ENCODE data around the gene TERB1. TPM values are rescaled to one million over a fixed set of nuclear protein-coding genes. Genes with fewer than 3 reads are reported as not detected.

TERB1 gene
- total and polyA plus RNA-seq, 2 donors (not counting 3 experiments of a cell fraction or from before 2014, with no cell fraction given), result not detected

DNA sequence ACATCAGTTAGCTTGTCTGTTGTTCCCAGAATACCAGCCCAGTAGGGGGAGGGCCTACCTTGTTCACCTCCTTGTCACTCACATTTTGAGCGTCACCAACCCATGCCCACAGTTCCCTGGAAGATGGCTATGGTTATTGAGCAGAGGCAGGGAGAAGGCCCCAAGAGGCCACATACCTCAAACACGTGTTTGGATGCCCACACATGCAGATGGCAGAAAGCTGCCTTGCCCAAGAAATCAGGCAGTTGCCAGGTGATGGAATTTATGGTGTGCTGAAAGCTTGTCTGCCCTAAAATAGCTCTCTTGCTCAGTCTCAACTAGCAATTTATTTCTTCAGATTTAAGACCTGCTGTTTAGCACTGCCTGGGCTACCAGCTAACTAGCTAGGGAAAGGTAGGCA is 88.3 kb downstream of the TERB1 start:
- ChIA-PET POLR2A (no interaction called here), CTCF (interaction anchor here (1.0 to 1.4 kb wide), 5 partner anchors 51 to 155 kb away, joined by 3 to 7 read pairs (median 3); partner anchors contain the start of gene NAE1)
- no peaks in the 10 kb centered on the region for H3K4me1 ChIP-seq (ENCODE audit: control insufficient read depth, extremely low read depth, insufficient read depth, low read length)
- intact Hi-C loops (cut with micrococcal nuclease), result no loop called here
- no peak overlapping the region for H3K9ac ChIP-seq (replicated peaks; ENCODE audit: extremely low read depth, insufficient read depth, low read length)
- H3K27me3 ChIP-seq (ENCODE audit: control insufficient read depth in 2 of 2, insufficient read depth in 2 of 2, low read length in 2 of 2), result peaks cover 0 to 2% of the 10 kb centered on the region in 2 experiments
- no peak overlapping the region for H2AFZ ChIP-seq (ENCODE audit: low read depth, low read length)
- no peaks in the 10 kb centered on the region for H3K36me3 ChIP-seq (ENCODE audit: control insufficient read depth in 2 of 2, extremely low read depth in 1 of 2, insufficient read depth in 2 of 2, low read length in 2 of 2)
- no peaks in the 10 kb centered on the region for H4K20me1 ChIP-seq (replicated peaks; ENCODE audit: control insufficient read depth, extremely low read depth, insufficient read depth, low read length)
- dilution Hi-C loops (cut with MboI; ENCODE audit: extremely low pct_ligation_motif_present, low sequenced_read_pairs), result no loop called here
- DNase-seq (ENCODE audit: low read depth, low spot score) (no peak), FAIRE-seq (no peak)
- no TSS peak for BruUV-seq (replicated peaks)
- no peak overlapping the region for H3K27ac ChIP-seq (ENCODE audit: insufficient read depth, low read depth, low read length)
- TF ChIP-seq POLR2A (IDR thresholded peaks at IDR 0.05; ENCODE audit: low read depth, low read length), result no peak
- no peak for TF ChIP-seq GATA2 (IDR thresholded peaks at IDR 0.05; ENCODE audit: insufficient read depth, insufficient read length, low read depth, low read length)
- TF ChIP-seq, protein P1, sequence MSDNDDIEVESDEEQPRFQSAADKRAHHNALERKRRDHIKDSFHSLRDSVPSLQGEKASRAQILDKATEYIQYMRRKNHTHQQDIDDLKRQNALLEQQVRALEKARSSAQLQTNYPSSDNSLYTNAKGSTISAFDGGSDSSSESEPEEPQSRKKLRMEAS (IDR thresholded peaks at IDR 0.05; ENCODE audit: insufficient read depth, insufficient read length), result no peak
- TF ChIP-seq FOS (IDR thresholded peaks at IDR 0.05; ENCODE audit: borderline replicate concordance, insufficient read depth, low read length), result no peak
- TF ChIP-seq EZH2 (IDR thresholded peaks at IDR 0.05; ENCODE audit: borderline replicate concordance, low read depth, low read length, severe bottlenecking), result no peak
- no peak for TF ChIP-seq MYC (IDR thresholded peaks at IDR 0.05; ENCODE audit: low read depth, low read length)
- no peak for TF ChIP-seq JUN (IDR thresholded peaks at IDR 0.05; ENCODE audit: borderline replicate concordance, insufficient read depth, insufficient read length, low read depth)
- TF ChIP-seq, protein P2, sequence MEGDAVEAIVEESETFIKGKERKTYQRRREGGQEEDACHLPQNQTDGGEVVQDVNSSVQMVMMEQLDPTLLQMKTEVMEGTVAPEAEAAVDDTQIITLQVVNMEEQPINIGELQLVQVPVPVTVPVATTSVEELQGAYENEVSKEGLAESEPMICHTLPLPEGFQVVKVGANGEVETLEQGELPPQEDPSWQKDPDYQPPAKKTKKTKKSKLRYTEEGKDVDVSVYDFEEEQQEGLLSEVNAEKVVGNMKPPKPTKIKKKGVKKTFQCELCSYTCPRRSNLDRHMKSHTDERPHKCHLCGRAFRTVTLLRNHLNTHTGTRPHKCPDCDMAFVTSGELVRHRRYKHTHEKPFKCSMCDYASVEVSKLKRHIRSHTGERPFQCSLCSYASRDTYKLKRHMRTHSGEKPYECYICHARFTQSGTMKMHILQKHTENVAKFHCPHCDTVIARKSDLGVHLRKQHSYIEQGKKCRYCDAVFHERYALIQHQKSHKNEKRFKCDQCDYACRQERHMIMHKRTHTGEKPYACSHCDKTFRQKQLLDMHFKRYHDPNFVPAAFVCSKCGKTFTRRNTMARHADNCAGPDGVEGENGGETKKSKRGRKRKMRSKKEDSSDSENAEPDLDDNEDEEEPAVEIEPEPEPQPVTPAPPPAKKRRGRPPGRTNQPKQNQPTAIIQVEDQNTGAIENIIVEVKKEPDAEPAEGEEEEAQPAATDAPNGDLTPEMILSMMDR (IDR thresholded peaks at IDR 0.05; ENCODE audit: extremely low read depth in 1 of 2, insufficient read depth in 1 of 2, low read depth in 1 of 2, low read length in 2 of 2), result no peak
- no peak for TF ChIP-seq POLR2AphosphoS5 (IDR thresholded peaks at IDR 0.05; ENCODE audit: insufficient read depth, low read depth, low read length)
- no peak overlapping the region for H3K4me2 ChIP-seq (ENCODE audit: insufficient read depth, low read length)
- no peaks in the 10 kb centered on the region for H3K9me1 ChIP-seq (replicated peaks; ENCODE audit: control insufficient read depth, extremely low read depth, insufficient read depth, low read length)
- H3K79me2 ChIP-seq (ENCODE audit: control insufficient read depth, insufficient read depth, low read length), result no peaks in the 10 kb centered on the region
- no peak overlapping the region for H3K4me3 ChIP-seq (replicated peaks in 1 of 3; ENCODE audit: insufficient read depth in 1 of 3, low read depth in 1 of 3, low read length in 3 of 3)
- no peaks in the 10 kb centered on the region for H3K9me3 ChIP-seq (replicated peaks; ENCODE audit: control insufficient read depth, insufficient read depth, low read length)

Measured in endothelial cell of umbilical vein (primary cell).